ENCODE measurements around the gene ARHGEF40. TPM values are rescaled to one million over a fixed set of nuclear protein-coding genes. Genes with fewer than 3 reads are reported as not detected.

Gene ARHGEF40
- total RNA-seq, 3 donors from 2014 or later: 44.3 to 69.3 (median 47.8) TPM

DNA sequence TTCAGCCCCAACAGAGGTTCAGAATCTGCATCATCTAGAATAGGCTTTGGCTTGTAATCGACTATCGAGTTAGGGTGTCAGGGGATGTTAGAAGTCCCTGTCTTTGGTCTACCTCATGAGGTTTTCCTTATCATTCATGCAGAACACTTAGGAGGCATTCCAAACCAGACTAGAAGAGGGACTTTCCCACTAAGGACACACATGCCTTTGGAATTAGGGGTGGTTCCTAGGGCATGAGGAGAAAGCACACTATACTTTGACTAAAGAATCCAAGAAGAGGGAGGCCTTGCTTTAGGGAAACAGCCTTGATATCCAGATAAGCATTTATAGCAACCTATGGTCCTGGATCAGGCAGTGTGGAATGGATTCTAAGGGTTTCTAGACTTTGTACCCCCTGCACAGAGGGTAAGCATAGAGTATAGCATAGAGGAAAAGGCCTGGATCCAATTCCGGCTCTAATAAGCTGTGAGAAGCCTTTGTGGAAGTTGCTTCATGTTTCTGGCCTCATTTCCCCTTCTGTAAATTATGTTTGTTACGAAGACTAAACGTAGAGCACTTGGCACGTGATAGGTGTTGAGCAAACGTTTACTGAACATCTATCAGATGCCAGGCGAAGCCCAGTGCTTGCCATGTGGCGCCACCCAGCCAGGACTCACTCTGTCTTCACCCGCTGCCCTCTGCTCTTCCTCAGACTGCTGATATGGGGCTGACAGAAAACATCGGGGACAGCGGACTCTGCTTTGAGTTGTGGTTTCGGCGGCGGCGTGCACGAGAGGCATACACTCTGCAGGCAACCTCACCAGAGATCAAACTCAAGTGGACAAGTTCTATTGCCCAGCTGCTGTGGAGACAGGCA, 15.1 kb downstream of the ARHGEF40 start:
- TF ChIP-seq, protein P1, sequence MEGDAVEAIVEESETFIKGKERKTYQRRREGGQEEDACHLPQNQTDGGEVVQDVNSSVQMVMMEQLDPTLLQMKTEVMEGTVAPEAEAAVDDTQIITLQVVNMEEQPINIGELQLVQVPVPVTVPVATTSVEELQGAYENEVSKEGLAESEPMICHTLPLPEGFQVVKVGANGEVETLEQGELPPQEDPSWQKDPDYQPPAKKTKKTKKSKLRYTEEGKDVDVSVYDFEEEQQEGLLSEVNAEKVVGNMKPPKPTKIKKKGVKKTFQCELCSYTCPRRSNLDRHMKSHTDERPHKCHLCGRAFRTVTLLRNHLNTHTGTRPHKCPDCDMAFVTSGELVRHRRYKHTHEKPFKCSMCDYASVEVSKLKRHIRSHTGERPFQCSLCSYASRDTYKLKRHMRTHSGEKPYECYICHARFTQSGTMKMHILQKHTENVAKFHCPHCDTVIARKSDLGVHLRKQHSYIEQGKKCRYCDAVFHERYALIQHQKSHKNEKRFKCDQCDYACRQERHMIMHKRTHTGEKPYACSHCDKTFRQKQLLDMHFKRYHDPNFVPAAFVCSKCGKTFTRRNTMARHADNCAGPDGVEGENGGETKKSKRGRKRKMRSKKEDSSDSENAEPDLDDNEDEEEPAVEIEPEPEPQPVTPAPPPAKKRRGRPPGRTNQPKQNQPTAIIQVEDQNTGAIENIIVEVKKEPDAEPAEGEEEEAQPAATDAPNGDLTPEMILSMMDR (IDR thresholded peaks at IDR 0.05): no peak
- H3K36me3 ChIP-seq (ENCODE audit: low read depth): peaks cover 6% of the 10 kb centered on the region
- no peak for ATAC-seq
- intact Hi-C loops (cut with DNase I, micrococcal nuclease): no loop called here
- no peak overlapping the region for H3K4me3 ChIP-seq
- H3K9me3 ChIP-seq: no peaks in the 10 kb centered on the region
- DNase-seq: peak in 1 of 3 donors; percentile 58
- peaks cover 17% of the 10 kb centered on the region for H3K4me1 ChIP-seq (ENCODE audit: low read depth)

GRCh38 chr14:21086908-21087293, 16.8 kb downstream of the ARHGEF40 start:
- H3K4me1 ChIP-seq (ENCODE audit: low read depth): peaks cover 18% of the 10 kb centered on the region
- DNase-seq: no peak
- H3K9me3 ChIP-seq: no peaks in the 10 kb centered on the region
- H3K4me3 ChIP-seq: no peak overlapping the region
- ATAC-seq: no peak
- peaks cover 6% of the 10 kb centered on the region for H3K36me3 ChIP-seq (ENCODE audit: low read depth)
- TF ChIP-seq, protein P1 (IDR thresholded peaks at IDR 0.05): no peak
- intact Hi-C loops (cut with DNase I, micrococcal nuclease): no loop called here

DNA sequence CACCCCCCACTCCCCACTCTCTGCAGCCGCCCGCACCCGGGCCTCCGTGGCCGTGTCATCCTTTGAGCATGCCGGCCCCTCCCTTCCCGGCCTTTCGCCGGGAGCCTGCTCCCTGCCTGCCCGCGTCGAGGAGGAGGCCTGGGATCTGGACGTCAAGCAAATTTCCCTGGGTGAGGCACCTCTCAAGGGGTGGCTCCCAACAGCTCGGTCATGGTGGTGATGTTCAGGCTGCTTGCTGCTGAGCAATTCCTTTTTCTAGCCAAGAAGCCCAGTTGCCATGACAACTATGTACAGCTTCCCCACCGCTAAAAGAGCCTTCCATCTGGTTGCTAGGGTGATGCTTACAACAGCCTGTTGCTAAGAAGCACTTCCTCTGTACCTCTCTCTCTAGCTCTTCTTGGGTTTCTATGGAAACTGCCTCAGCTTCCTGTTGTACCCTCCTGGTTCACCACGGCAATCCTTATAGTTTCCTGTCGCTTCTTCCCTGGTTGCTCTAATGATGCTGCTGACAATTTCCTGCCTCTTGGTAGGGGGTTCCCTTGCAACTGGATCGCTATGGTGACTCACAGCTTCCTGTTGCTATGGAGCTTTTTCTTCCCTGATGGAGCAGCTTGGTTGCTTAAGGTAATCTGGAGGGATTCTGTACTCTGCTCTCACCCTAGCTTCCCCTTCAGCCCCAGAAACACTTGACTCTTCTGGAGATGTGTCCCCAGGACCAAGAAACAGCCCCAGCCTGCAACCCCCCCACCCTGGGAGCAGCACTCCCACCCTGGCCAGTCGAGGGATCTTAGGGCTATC, 17.4 kb downstream of the ARHGEF40 start:
- no peaks in the 10 kb centered on the region for H3K9me3 ChIP-seq
- ATAC-seq: peak; percentile 48
- intact Hi-C loops (cut with DNase I, micrococcal nuclease): no loop called here
- peaks cover 2% of the 10 kb centered on the region for H3K36me3 ChIP-seq (ENCODE audit: low read depth)
- H3K4me1 ChIP-seq (ENCODE audit: low read depth): peaks cover 18% of the 10 kb centered on the region
- peak in 1 of 3 donors; percentile 59 for DNase-seq
- H3K4me3 ChIP-seq: no peak overlapping the region
- TF ChIP-seq, protein P1 (IDR thresholded peaks at IDR 0.05): no peak

DNA sequence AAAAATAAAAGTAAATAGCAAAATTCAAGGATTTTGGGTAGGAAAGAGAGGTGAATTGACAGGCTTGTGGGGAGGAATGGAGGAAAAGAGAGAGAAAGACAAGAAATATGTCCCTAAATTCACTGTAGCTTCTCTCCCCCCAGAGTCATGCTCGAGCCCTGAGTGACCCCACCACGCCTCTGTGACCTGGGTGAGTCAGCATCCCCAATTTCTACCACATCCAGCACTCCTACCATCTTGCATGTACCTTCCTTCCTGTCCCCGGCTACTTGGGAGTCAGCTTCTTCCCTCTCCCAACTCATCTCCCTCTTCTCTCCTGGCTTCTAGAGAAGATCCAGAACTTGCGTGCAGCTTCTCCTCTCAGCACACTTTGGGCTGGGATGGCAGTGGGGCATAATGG, 18.6 kb downstream of the ARHGEF40 start:
- intact Hi-C loops (cut with DNase I, micrococcal nuclease): no loop called here
- no peak for DNase-seq
- TF ChIP-seq, protein P1 (IDR thresholded peaks at IDR 0.05): no peak
- H3K9me3 ChIP-seq: no peaks in the 10 kb centered on the region
- H3K4me1 ChIP-seq (ENCODE audit: low read depth): peaks cover 22% of the 10 kb centered on the region
- ATAC-seq: no peak
- no peak overlapping the region for H3K4me3 ChIP-seq
- no peaks in the 10 kb centered on the region for H3K36me3 ChIP-seq (ENCODE audit: low read depth)

GRCh38 chr14:21089271-21089670, 19.2 kb downstream of the ARHGEF40 start:
- no peak for DNase-seq
- H3K36me3 ChIP-seq (ENCODE audit: low read depth): no peaks in the 10 kb centered on the region
- TF ChIP-seq, protein P1 (IDR thresholded peaks at IDR 0.05): no peak
- no peak overlapping the region for H3K4me3 ChIP-seq
- intact Hi-C loops (cut with DNase I, micrococcal nuclease): no loop called here
- ATAC-seq: peak; percentile 32
- H3K4me1 ChIP-seq (ENCODE audit: low read depth): peaks cover 25% of the 10 kb centered on the region
- H3K9me3 ChIP-seq: no peaks in the 10 kb centered on the region

All from mucosa of descending colon (tissue), 3 donors.